Measurements from ENCODE around the gene PCDH19.
"Not testable (repeated sequence)": the region's sequence is repeated elsewhere in the genome, so short reads cannot be mapped to it uniquely, and the experiment has no call there.

PCDH19 gene

GRCh38 chrX:100409610-100410590, at the start of gene PCDH19:
TSS of gene PCDH19 (minus strand) at chrX:100410273. CDS start at chrX:100408597, 1,676 bp downstream.
- H3K9ac ChIP-seq = no peak within 1 kb of the TSS
- H3K27ac ChIP-seq = no peak within 1 kb of the TSS
- peaks cover 0 to 6% (median 0%) of the 10 kb centered on the region in 10 experiments; a peak in 2 of 20 replicates for H3K4me1 ChIP-seq
- H4K20me1 ChIP-seq = no peaks in the 10 kb centered on the region
- H3K4me2 ChIP-seq = no peak within 1 kb of the TSS
- no peak for TF ChIP-seq Cebpa-rat (IDR thresholded peaks at IDR 0.05)
- peaks cover 51 to 63% (median 56%) of the 10 kb centered on the region in 11 experiments for H3K27me3 ChIP-seq
- H3K36me3 ChIP-seq = no peaks in the 10 kb centered on the region
- H3K4me3 ChIP-seq = no peak within 1 kb of the TSS
- H3K9me3 ChIP-seq (replicated peaks in 1 of 11) = peaks cover 31 to 46% (median 39%) of the 10 kb centered on the region in 11 experiments

GRCh38 chrX:100449696-100450608, 39.9 kb upstream of the PCDH19 start:
- H3K27me3 ChIP-seq = peaks cover 0 to 20% (median 9%) of the 10 kb centered on the region in 11 experiments; a peak in 10 of 22 replicates
- no peak overlapping the region for H3K4me3 ChIP-seq
- no peak overlapping the region for H3K9ac ChIP-seq
- peaks cover 0 to 18% (median 10%) of the 10 kb centered on the region in 11 experiments; a peak in 15 of 22 replicates for H3K9me3 ChIP-seq (replicated peaks in 1 of 11)
- H3K4me2 ChIP-seq = peak overlapping the region in 3 of 11 experiments; percentile 5 to 56 (median 13); a peak in 3 of 22 replicates
- TF ChIP-seq Cebpa-rat (IDR thresholded peaks at IDR 0.05) = no peak
- H3K4me1 ChIP-seq = peaks cover 0 to 9% (median 0%) of the 10 kb centered on the region in 10 experiments; a peak in 7 of 20 replicates
- no peaks in the 10 kb centered on the region for H4K20me1 ChIP-seq
- no peak overlapping the region for H3K27ac ChIP-seq
- H3K36me3 ChIP-seq = no peaks in the 10 kb centered on the region

- no peak for TF ChIP-seq Cebpa-rat (IDR thresholded peaks at IDR 0.05)
- Histone ChIP-seq H3K4me3 (no peak overlapping the region), H3K9me3 (replicated peaks in 1 of 11) (peaks cover 0 to 2% (median 0%) of the 10 kb centered on the region in 11 experiments; a peak in 5 of 22 replicates), H3K9ac (no peak overlapping the region), H4K20me1 (no peaks in the 10 kb centered on the region), H3K27ac (no peak overlapping the region), H3K4me1 (peaks cover 0 to 9% (median 0%) of the 10 kb centered on the region in 10 experiments; a peak in 7 of 20 replicates), H3K27me3 (peaks cover 0 to 15% (median 5%) of the 10 kb centered on the region in 11 experiments; a peak in 8 of 22 replicates), H3K36me3 (no peaks in the 10 kb centered on the region), H3K4me2 (no peak overlapping the region)
Measured at GRCh38 chrX:100447655-100448397, 37.8 kb upstream of the PCDH19 start.

- peaks cover 0 to 14% (median 1%) of the 10 kb centered on the region in 11 experiments; a peak in 4 of 22 replicates for H3K27me3 ChIP-seq
- no peak overlapping the region for H3K9ac ChIP-seq
- H3K9me3 ChIP-seq (replicated peaks in 1 of 11) = no peaks in the 10 kb centered on the region
- H3K36me3 ChIP-seq = no peaks in the 10 kb centered on the region
- TF ChIP-seq Cebpa-rat (IDR thresholded peaks at IDR 0.05) = no peak
- H4K20me1 ChIP-seq = no peaks in the 10 kb centered on the region
- H3K4me3 ChIP-seq = no peak overlapping the region
- no peak overlapping the region for H3K4me2 ChIP-seq
- no peak overlapping the region for H3K27ac ChIP-seq
- H3K4me1 ChIP-seq = peaks cover 0 to 8% (median 0%) of the 10 kb centered on the region in 10 experiments; a peak in 7 of 20 replicates
Measured at GRCh38 chrX:100445593-100445992, 35.5 kb upstream of the PCDH19 start.

- not testable (repeated sequence) for H3K9me3 ChIP-seq (replicated peaks in 1 of 11); H3K4me2 ChIP-seq; H3K9ac ChIP-seq; H3K27ac ChIP-seq; H3K27me3 ChIP-seq; H3K4me1 ChIP-seq; H3K36me3 ChIP-seq; H3K4me3 ChIP-seq; H4K20me1 ChIP-seq
Measured at GRCh38 chrX:100441321-100441720, 31.2 kb upstream of the PCDH19 start.

GRCh38 chrX:100440006-100440405, 29.9 kb upstream of the PCDH19 start:
- H3K9me3 ChIP-seq (replicated peaks in 1 of 11) = no peaks in the 10 kb centered on the region
- H3K27ac ChIP-seq = no peak overlapping the region
- H3K4me2 ChIP-seq = no peak overlapping the region
- no peaks in the 10 kb centered on the region for H3K36me3 ChIP-seq
- H3K9ac ChIP-seq = no peak overlapping the region
- no peak overlapping the region for H3K4me3 ChIP-seq
- H4K20me1 ChIP-seq = no peaks in the 10 kb centered on the region
- peaks cover 0 to 6% (median 0%) of the 10 kb centered on the region in 11 experiments; a peak in 1 of 22 replicates for H3K27me3 ChIP-seq
- no peaks in the 10 kb centered on the region for H3K4me1 ChIP-seq
- no peak for TF ChIP-seq Cebpa-rat (IDR thresholded peaks at IDR 0.05)

- H3K27ac ChIP-seq = no peak overlapping the region
- no peak overlapping the region for H3K4me3 ChIP-seq
- no peaks in the 10 kb centered on the region for H4K20me1 ChIP-seq
- no peak overlapping the region for H3K9ac ChIP-seq
- no peak for TF ChIP-seq Cebpa-rat (IDR thresholded peaks at IDR 0.05)
- H3K4me1 ChIP-seq = no peaks in the 10 kb centered on the region
- H3K27me3 ChIP-seq = peaks cover 0 to 10% (median 0%) of the 10 kb centered on the region in 11 experiments; a peak in 4 of 22 replicates
- H3K36me3 ChIP-seq = no peaks in the 10 kb centered on the region
- H3K9me3 ChIP-seq (replicated peaks in 1 of 11) = no peaks in the 10 kb centered on the region
- H3K4me2 ChIP-seq = no peak overlapping the region
Measured at GRCh38 chrX:100435726-100436125, 25.7 kb upstream of the PCDH19 start.

- Histone ChIP-seq H3K9ac (no peak overlapping the region), H3K9me3 (replicated peaks in 1 of 11) (0 out of 22 replicates have a peak, but pooled peaks cover 0 to 4% (median 0%) of the 10 kb centered on the region in 11 experiments), H3K27me3 (peaks cover 0 to 43% (median 20%) of the 10 kb centered on the region in 11 experiments; a peak in 18 of 22 replicates), H3K36me3 (no peaks in the 10 kb centered on the region), H4K20me1 (no peaks in the 10 kb centered on the region), H3K4me1 (no peaks in the 10 kb centered on the region), H3K4me2 (no peak overlapping the region), H3K27ac (no peak overlapping the region), H3K4me3 (no peak overlapping the region)
- TF ChIP-seq Cebpa-rat (IDR thresholded peaks at IDR 0.05) = no peak
Measured at GRCh38 chrX:100424012-100424411, 13.9 kb upstream of the PCDH19 start.
